Choroid plexus epithelial cell (primary cell): ENCODE results near the gene NAPA.

Source experiments
- DNase-seq: peaks from one replicate; pipeline ENCODE4 v3.0.0-alpha.2; 2010; ENCODE audit warnings: low read depth
- H3K4me3 ChIP-seq: 2 replicates; pipeline ENCODE4 v1.5.1; 2011; ENCODE audit warnings: low read depth, mild to moderate bottlenecking, control low read depth, low read length, moderate library complexity
- CTCF ChIP-seq: conservative IDR thresholded peaks from 2 replicates; pipeline ENCODE4 v1.5.1; 2011; ENCODE audit warnings: low read depth, mild to moderate bottlenecking, control low read depth, inconsistent platforms, low read length, moderate library complexity

NAPA gene

DNA sequence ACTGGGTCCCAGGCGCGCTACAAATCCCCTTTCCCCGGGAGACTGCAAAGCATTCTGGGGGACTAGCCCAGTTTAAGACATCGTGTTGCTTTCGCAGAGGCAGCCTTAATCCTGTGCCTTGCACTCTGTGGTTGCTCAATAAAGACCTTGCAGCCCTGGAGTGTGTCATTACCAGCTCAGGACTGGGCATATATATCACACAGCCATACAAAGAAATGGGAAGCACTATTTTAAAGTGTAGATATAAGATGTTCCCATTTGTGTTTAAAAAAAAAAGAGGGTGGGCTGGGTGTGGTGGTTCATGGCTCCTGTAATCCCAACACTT lies 11.1 kb downstream of the NAPA start:
- H3K4me3 ChIP-seq: no peak overlapping the region
- TF ChIP-seq CTCF: no peak
- no peak for DNase-seq

GRCh38 chr19:47503130-47503825 lies 11.6 kb downstream of the NAPA start:
- no peak overlapping the region for H3K4me3 ChIP-seq
- DNase-seq: no peak
- TF ChIP-seq CTCF: no peak

- no peak for DNase-seq
- no peak for TF ChIP-seq CTCF
- no peak overlapping the region for H3K4me3 ChIP-seq
These were observed 14.7 kb downstream of the NAPA start for GRCh38 chr19:47499863-47500830.

DNA sequence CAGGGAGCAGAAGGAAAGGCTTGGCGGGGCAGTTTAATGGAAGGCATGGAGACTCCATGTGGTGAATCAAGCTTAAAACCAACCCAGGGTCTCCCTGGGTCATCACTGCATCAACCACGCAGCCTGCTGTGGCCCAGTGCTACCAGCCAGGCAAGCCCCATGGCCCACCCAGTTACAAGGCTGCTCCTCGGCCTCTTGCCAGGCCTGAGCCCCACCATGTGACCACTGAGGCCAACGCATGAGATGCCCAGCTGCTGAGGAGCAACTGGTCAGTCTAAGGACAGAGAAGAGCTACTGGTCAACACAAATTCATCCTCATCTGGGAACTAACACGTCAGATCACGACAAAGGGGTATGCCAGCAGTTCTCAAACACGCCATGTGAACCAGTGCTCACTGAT lies 15.5 kb downstream of the NAPA start:
- no peak overlapping the region for H3K4me3 ChIP-seq
- TF ChIP-seq CTCF: no peak

GRCh38 chr19:47498561-47498960 lies 16.3 kb downstream of the NAPA start:
- H3K4me3 ChIP-seq: no peak overlapping the region
- no peak for DNase-seq
- TF ChIP-seq CTCF: no peak

More for the DNA sequence above, 15.5 kb downstream of the NAPA start:
- no peak for DNase-seq

GRCh38 chr19:47497821-47498520 lies 16.9 kb downstream of the NAPA start:
- H3K4me3 ChIP-seq: no peak overlapping the region
- DNase-seq: no peak
- no peak for TF ChIP-seq CTCF
